Activated gamma-delta T cell (primary cell): ENCODE data around the gene CPNE5.

Experiments
- DNase-seq: peaks from one replicate; lab custom pipeline; 2025; lab: John Stamatoyannopoulos, UW

The CPNE5 gene

GRCh38 chr6:36791085-36791484, 48.2 kb downstream of the CPNE5 start:
- no peak for DNase-seq

GRCh38 chr6:36788768-36789167, 50.5 kb downstream of the CPNE5 start:
- no peak for DNase-seq

GRCh38 chr6:36788186-36788585, 51.1 kb downstream of the CPNE5 start:
- DNase-seq: no peak

- DNase-seq: no peak
These were observed 52.0 kb downstream of the CPNE5 start for GRCh38 chr6:36787210-36787609.

GRCh38 chr6:36786055-36786675, 53.1 kb downstream of the CPNE5 start:
- DNase-seq: no peak

GRCh38 chr6:36784376-36784636, 54.9 kb downstream of the CPNE5 start:
- DNase-seq: no peak

- DNase-seq: no peak
These were observed 55.5 kb downstream of the CPNE5 start for GRCh38 chr6:36783603-36784375.

GRCh38 chr6:36781669-36782068, 57.6 kb downstream of the CPNE5 start:
- no peak for DNase-seq

GRCh38 chr6:36780442-36781177, 58.6 kb downstream of the CPNE5 start:
- no peak for DNase-seq

GRCh38 chr6:36779227-36779626, 60.0 kb downstream of the CPNE5 start:
- DNase-seq: no peak

GRCh38 chr6:36777801-36778200, 61.4 kb downstream of the CPNE5 start:
- no peak for DNase-seq

- DNase-seq: no peak
These were observed 63.1 kb downstream of the CPNE5 start for GRCh38 chr6:36776167-36776566.

GRCh38 chr6:36774331-36774730, 64.9 kb downstream of the CPNE5 start:
- no peak for DNase-seq

GRCh38 chr6:36772397-36772796, 66.8 kb downstream of the CPNE5 start:
- DNase-seq: no peak

- DNase-seq: no peak
These were observed 68.1 kb downstream of the CPNE5 start for GRCh38 chr6:36771145-36771544.

GRCh38 chr6:36769676-36770499, 69.4 kb downstream of the CPNE5 start:
- DNase-seq: no peak

- no peak for DNase-seq
These were observed 70.0 kb downstream of the CPNE5 start for GRCh38 chr6:36769183-36769675.

GRCh38 chr6:36766399-36766945, 72.8 kb downstream of the CPNE5 start:
- no peak for DNase-seq

- no peak for DNase-seq
These were observed 73.4 kb downstream of the CPNE5 start for GRCh38 chr6:36765594-36766398.

GRCh38 chr6:36765190-36765589, 74.1 kb downstream of the CPNE5 start:
- no peak for DNase-seq

- DNase-seq: no peak
These were observed 77.1 kb downstream of the CPNE5 start for GRCh38 chr6:36762123-36762522.
